Ovary (tissue), 3 donors: ENCODE data around the gene HPGD.

Experiments used
- CTCF ChIP-seq, 3 donors: fragments of 450-650 bp in 2 of 3; fragments of 200-600 bp in 1 of 3; IDR thresholded peaks; one replicate each; pipeline versions ENCODE4 v1.5.1 to v1.8.0; 2016 to 2022; ENCODE audit warnings: antibody characterized with exemption in 3 of 3, mild to moderate bottlenecking in 1 of 3
- EP300 ChIP-seq: sonication (generic); formaldehyde crosslinking; IDR thresholded peaks from one replicate; pipeline ENCODE4 v1.6.1; 2017; ENCODE audit warnings: antibody characterized with exemption
- POLR2A ChIP-seq: fragments of 450-650 bp; IDR thresholded peaks from one replicate; pipeline ENCODE4 v1.6.1; 2017; ENCODE audit warnings: antibody characterized with exemption, mild to moderate bottlenecking, moderate library complexity
- donor health status: DM: no; HTN: no; CAD: no.

- no peak for TF ChIP-seq POLR2A
- TF ChIP-seq CTCF (IDR thresholded peaks at IDR 0.05), result no peak
- no peak for TF ChIP-seq EP300
These were observed 16.0 kb upstream of the HPGD start for GRCh38 chr4:174538123-174538875.
